DMS114 treated with DMSO at 0.1 percent for 48 hours (cell line): ENCODE measurements around the gene KLK4.

Source experiments
- DNase-seq: peaks from one replicate; lab custom pipeline; 2025; ENCODE audit not compliant: unreplicated experiment; lab: John Stamatoyannopoulos, UW

KLK4 gene

DNA sequence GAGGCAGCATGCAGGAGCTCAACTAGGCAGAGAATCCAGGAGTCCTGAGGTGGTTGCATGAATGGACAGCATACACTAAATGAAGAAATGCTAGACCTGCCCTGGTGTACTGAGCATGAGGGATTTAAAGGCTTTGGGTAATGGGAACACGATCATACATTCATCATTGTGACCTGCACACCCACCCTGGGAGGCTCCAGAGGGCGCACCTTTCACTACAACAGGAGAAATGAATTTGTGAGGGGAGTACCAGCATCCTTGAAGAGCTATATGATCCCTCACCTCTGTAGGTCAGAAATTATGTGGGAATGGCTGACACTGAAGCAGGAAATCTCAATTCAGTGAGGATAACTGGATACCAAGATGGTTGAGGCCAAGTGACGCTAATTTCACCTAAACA lies 29.0 kb downstream of the KLK4 start:
- DNase-seq: no peak

DNA sequence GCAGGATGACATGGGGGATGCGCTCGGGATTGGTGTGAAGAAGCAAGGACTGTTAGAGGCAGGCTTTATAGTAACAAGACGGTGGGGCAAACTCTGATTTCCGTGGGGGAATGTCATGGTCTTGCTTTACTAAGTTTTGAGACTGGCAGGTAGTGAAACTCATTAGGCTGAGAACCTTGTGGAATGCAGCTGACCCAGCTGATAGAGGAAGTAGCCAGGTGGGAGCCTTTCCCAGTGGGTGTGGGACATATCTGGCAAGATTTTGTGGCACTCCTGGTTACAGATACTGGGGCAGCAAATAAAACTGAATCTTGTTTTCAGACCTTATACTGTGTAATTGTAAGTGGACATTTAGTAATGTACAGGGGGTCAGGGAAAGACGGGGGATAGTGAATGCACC lies 31.0 kb downstream of the KLK4 start:
- no peak for DNase-seq

DNA sequence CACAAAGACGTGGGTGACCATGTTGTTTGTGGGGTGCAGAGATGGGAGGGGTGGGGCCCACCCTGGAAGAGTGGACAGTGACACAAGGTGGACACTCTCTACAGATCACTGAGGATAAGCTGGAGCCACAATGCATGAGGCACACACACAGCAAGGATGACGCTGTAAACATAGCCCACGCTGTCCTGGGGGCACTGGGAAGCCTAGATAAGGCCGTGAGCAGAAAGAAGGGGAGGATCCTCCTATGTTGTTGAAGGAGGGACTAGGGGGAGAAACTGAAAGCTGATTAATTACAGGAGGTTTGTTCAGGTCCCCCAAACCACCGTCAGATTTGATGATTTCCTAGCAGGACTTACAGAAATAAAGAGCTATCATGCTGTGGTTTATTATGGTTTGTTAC lies 32.3 kb downstream of the KLK4 start:
- no peak for DNase-seq

DNA sequence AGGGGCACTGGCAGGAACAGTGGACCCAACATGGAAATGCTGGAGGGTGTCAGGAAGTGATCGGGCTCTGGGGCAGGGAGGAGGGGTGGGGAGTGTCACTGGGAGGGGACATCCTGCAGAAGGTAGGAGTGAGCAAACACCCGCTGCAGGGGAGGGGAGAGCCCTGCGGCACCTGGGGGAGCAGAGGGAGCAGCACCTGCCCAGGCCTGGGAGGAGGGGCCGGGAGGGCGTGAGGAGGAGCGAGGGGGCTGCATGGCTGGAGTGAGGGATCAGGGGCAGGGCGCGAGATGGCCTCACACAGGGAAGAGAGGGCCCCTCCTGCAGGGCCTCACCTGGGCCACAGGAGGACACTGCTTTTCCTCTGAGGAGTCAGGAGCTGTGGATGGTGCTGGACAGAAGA lies 33.9 kb downstream of the KLK4 start:
- DNase-seq: no peak

DNA sequence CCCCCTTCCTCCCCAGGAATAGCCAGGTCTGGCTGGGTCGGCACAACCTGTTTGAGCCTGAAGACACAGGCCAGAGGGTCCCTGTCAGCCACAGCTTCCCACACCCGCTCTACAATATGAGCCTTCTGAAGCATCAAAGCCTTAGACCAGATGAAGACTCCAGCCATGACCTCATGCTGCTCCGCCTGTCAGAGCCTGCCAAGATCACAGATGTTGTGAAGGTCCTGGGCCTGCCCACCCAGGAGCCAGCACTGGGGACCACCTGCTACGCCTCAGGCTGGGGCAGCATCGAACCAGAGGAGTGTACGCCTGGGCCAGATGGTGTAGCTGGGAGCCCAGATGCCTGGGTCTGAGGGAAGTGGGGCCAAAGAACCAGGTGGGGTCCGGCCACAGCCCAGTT lies 34.7 kb downstream of the KLK4 start:
- no peak for DNase-seq

DNA sequence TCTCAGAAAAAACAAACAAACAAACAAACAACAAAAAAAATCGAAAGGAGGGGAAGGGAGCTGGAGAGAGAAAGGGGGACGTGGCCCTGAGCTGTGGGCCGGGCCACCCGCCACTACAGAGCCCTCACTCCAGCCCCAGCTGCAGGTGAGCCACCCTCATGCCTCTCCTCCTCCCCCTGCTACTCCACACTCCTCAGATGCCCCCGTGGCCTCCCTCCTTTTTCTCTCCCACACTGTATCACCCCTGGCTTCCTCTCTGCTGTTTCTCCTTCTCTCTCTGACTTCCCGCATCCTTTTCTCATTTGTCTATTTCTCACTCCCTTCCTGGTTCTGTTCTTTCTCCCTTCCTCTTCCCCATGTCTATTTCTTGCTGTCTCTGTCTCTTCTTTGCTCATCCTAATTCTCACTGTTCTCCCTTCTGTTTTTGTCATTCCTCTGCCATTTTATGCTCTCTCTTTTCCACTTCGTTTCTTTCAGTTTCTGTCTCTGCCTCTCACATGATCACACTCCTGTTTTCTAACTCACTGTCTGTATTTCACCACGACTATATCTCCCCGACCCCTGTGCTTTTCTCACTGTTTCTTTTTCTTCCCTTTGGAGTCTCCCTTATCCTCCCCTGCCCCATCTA lies 35.3 kb downstream of the KLK4 start:
- DNase-seq: no peak

DNA sequence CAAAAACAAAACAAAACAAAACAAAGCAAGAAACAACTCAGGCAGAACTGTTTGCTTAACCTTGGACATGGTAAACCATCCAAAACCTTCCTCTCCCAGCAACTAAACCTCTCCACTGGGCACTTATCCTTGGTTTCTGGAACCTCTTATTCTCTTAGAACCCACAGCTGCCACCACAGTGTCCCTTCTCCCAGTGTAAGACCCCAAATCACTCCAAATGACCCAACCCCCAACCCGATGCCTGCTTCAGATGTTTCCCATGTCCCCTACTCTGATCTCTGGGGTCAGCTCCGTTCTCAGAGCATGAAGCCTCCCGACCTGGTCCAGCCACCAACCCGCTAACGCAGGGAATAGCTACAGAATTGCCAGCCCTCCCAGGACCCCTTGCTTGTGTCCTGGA lies 37.0 kb downstream of the KLK4 start:
- DNase-seq: no peak

DNA sequence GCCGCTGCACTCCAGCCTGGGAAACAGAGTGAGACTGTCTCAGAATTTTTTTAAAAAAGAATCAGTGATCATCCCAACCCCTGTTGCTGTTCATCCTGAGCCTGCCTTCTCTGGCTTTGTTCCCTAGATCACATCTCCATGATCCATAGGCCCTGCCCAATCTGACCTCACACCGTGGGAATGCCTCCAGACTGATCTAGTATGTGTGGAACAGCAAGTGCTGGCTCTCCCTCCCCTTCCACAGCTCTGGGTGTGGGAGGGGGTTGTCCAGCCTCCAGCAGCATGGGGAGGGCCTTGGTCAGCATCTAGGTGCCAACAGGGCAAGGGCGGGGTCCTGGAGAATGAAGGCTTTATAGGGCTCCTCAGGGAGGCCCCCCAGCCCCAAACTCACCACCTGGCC lies 38.1 kb downstream of the KLK4 start, which contains the start of gene KLK2:
Gene KLK2 (plus strand): TSS at position 384 of the 400 bp plus-strand sequence. CDS start 35 bp downstream, outside the sequence.
- DNase-seq: no peak

DNA sequence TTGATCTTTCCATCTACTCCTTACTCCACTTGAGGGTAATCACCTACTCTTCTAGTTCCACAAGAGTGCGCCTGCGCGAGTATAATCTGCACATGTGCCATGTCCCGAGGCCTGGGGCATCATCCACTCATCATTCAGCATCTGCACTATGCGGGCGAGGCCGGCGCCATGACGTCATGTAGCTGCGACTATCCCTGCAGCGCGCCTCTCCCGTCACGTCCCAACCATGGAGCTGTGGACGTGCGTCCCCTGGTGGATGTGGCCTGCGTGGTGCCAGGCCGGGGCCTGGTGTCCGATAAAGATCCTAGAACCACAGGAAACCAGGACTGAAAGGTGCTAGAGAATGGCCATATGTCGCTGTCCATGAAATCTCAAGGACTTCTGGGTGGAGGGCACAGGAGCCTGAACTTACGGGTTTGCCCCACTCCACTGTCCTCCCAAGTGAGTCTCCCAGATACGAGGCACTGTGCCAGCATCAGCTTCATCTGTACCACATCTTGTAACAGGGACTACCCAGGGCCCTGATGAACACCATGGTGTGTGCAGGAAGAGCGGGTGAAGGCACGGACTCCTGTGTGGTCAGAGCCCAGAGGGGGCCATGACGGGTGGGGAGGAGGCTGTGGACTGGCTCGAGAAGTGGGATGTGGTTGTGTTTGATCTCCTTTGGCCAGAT lies 40.6 kb downstream of the KLK4 start:
- DNase-seq: no peak

DNA sequence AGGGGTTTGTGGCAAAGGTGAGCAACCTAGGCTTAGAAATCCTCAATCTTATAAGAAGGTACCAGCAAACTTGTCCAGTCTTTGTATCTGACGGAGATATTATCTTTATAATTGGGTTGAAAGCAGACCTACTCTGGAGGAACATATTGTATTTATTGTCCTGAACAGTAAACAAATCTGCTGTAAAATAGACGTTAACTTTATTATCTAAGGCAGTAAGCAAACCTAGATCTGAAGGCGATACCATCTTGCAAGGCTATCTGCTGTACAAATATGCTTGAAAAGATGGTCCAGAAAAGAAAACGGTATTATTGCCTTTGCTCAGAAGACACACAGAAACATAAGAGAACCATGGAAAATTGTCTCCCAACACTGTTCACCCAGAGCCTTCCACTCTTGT lies 41.7 kb downstream of the KLK4 start:
- DNase-seq: no peak

DNA sequence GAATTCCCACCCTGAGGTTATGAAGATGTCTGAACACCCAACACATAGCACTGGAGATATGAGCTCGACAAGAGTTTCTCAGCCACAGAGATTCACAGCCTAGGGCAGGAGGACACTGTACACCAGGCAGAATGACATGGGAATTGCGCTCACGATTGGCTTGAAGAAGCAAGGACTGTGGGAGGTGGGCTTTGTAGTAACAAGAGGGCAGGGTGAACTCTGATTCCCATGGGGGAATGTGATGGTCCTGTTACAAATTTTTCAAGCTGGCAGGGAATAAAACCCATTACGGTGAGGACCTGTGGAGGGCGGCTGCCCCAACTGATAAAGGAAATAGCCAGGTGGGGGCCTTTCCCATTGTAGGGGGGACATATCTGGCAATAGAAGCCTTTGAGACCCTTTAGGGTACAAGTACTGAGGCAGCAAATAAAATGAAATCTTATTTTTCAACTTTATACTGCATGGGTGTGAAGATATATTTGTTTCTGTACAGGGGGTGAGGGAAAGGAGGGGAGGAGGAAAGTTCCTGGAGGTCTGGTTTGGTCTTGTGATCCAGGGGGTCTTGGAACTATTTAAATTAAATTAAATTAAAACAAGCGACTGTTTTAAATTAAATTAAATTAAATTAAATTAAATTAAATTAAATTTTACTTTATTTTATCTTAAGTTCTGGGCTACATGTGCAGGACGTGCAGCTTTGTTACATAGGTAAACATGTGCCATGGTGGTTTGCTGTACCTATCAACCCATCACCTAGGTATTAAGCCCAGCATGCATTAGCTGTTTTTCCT lies 49.5 kb downstream of the KLK4 start:
- DNase-seq: no peak

DNA sequence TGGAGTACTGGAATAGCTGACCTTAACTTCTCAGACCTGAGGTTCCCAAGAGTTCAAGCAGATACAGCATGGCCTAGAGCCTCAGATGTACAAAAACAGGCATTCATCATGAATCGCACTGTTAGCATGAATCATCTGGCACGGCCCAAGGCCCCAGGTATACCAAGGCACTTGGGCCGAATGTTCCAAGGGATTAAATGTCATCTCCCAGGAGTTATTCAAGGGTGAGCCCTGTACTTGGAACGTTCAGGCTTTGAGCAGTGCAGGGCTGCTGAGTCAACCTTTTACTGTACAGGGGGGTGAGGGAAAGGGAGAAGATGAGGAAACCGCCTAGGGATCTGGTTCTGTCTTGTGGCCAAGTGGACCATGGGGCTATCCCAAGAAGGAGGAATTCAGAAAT lies 50.2 kb downstream of the KLK4 start:
- no peak for DNase-seq

DNA sequence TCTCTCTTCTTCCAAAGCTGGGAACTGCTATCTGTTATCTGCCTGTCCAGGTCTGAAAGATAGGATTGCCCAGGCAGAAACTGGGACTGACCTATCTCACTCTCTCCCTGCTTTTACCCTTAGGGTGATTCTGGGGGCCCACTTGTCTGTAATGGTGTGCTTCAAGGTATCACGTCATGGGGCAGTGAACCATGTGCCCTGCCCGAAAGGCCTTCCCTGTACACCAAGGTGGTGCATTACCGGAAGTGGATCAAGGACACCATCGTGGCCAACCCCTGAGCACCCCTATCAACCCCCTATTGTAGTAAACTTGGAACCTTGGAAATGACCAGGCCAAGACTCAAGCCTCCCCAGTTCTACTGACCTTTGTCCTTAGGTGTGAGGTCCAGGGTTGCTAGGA lies 51.3 kb downstream of the KLK4 start:
- DNase-seq: no peak

DNA sequence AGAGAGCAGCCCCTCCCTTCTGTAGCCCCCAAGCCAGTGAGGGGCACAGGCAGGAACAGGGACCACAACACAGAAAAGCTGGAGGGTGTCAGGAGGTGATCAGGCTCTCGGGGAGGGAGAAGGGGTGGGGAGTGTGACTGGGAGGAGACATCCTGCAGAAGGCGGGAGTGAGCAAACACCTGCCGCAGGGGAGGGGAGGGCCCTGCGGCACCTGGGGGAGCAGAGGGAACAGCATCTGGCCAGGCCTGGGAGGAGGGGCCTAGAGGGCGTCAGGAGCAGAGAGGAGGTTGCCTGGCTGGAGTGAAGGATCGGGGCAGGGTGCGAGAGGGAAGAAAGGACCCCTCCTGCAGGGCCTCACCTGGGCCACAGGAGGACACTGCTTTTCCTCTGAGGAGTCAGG lies 52.3 kb downstream of the KLK4 start:
- no peak for DNase-seq

DNA sequence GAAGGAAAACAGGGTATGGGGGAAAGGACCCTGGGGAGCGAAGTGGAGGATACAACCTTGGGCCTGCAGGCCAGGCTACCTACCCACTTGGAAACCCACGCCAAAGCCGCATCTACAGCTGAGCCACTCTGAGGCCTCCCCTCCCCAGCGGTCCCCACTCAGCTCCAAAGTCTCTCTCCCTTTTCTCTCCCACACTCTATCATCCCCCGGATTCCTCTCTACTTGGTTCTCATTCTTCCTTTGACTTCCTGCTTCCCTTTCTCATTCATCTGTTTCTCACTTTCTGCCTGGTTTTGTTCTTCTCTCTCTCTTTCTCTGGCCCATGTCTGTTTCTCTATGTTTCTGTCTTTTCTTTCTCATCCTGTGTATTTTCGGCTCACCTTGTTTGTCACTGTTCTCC lies 53.8 kb downstream of the KLK4 start:
- DNase-seq: no peak
